ENCODE measurements around the gene COL6A1. TPM values are rescaled to one million over a fixed set of nuclear protein-coding genes. Genes with fewer than 3 reads are reported as not detected.

The COL6A1 gene
- total RNA-seq, 1 donor from 2014 or later: 148 TPM

DNA sequence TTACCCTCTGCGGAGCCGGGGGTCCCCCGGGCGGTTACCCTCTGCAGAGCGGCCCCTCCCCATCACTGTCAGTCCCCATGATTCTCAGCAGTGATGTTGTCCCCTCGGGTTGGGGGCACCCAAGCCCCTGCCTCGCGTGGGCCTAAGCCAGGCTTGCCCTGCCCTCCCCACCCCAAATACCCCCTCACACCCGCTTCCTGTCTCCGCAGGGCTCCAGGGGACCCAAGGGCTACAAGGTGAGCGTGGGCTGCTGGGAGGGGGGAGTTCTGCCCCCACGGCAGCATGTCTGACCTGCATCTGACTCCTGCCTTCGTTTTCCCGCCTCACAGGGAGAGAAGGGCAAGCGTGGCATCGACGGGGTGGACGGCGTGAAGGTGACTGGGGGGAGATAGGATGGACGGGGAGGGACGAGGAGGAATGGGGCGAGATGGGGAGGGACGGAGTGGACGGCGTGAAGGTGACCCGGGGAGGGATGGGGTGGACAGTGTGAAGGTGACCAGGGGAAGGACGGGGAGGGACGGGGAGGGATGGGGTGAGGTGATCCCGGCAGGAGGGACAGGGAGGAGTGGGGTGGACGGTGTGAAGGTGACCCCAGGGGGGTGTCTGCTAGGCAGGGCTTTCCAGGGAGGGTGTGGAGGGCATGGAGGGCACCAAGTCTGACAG is 8.6 kb downstream of the COL6A1 start:
- peak; percentile 40 for DNase-seq
- no peaks in the 10 kb centered on the region for H3K9me3 ChIP-seq
- ATAC-seq: no peak
- intact Hi-C loops (cut with DNase I): no loop called here
- H3K4me1 ChIP-seq: no peaks in the 10 kb centered on the region
- no peak overlapping the region for H3K4me3 ChIP-seq
- TF ChIP-seq, protein P1, sequence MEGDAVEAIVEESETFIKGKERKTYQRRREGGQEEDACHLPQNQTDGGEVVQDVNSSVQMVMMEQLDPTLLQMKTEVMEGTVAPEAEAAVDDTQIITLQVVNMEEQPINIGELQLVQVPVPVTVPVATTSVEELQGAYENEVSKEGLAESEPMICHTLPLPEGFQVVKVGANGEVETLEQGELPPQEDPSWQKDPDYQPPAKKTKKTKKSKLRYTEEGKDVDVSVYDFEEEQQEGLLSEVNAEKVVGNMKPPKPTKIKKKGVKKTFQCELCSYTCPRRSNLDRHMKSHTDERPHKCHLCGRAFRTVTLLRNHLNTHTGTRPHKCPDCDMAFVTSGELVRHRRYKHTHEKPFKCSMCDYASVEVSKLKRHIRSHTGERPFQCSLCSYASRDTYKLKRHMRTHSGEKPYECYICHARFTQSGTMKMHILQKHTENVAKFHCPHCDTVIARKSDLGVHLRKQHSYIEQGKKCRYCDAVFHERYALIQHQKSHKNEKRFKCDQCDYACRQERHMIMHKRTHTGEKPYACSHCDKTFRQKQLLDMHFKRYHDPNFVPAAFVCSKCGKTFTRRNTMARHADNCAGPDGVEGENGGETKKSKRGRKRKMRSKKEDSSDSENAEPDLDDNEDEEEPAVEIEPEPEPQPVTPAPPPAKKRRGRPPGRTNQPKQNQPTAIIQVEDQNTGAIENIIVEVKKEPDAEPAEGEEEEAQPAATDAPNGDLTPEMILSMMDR (IDR thresholded peaks at IDR 0.05): no peak
- H3K36me3 ChIP-seq: peaks cover 47% of the 10 kb centered on the region
- H3K27ac ChIP-seq: no peak overlapping the region
- H3K27me3 ChIP-seq (ENCODE audit: low read depth): no peaks in the 10 kb centered on the region

DNA sequence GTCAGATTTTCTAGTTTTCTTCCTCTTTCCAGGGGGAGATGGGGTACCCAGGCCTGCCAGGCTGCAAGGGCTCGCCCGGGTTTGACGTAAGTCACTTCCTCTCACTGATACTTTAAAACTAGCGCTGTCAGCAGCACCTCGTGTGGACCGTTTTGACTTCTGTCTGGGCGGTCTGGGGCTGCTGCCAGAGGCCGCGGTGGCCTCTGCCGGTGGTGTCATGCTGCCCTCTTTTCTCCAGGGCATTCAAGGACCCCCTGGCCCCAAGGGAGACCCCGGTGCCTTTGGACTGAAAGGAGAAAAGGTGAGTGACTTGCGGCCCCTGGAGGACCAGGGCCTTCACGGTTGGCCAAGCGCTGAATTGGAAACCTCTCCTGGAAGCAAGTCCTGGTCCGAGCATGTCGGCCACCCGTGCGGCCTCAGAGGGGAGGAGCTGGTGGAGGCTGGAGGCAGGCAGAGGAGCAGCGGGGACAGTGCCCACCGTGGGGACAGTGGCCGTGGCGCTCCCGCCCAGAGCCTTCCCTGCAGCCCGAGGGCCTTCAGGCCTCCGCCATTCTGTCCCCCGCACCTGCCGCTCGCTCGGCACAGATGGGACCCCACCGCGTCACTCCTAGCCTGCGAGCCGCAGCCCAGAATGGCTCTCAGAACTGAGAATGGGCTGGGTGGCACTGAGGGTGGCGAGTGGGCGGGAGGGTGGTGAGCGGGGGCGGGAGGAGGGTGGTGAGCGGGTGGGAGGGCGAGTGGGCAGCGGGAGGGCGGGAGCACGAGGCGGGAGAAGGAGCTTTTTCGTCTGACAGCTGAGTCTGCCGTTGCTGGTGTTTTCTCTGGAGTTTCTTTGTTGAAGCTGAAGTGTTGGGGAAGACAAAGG is 9.4 kb downstream of the COL6A1 start:
- peak; percentile 43 for DNase-seq
- no peak overlapping the region for H3K27ac ChIP-seq
- intact Hi-C loops (cut with DNase I): no loop called here
- TF ChIP-seq, protein P1 (IDR thresholded peaks at IDR 0.05): no peak
- H3K4me3 ChIP-seq: no peak overlapping the region
- H3K36me3 ChIP-seq: peaks cover 48% of the 10 kb centered on the region
- no peaks in the 10 kb centered on the region for H3K4me1 ChIP-seq
- no peak for ATAC-seq
- no peaks in the 10 kb centered on the region for H3K27me3 ChIP-seq (ENCODE audit: low read depth)
- no peaks in the 10 kb centered on the region for H3K9me3 ChIP-seq

DNA sequence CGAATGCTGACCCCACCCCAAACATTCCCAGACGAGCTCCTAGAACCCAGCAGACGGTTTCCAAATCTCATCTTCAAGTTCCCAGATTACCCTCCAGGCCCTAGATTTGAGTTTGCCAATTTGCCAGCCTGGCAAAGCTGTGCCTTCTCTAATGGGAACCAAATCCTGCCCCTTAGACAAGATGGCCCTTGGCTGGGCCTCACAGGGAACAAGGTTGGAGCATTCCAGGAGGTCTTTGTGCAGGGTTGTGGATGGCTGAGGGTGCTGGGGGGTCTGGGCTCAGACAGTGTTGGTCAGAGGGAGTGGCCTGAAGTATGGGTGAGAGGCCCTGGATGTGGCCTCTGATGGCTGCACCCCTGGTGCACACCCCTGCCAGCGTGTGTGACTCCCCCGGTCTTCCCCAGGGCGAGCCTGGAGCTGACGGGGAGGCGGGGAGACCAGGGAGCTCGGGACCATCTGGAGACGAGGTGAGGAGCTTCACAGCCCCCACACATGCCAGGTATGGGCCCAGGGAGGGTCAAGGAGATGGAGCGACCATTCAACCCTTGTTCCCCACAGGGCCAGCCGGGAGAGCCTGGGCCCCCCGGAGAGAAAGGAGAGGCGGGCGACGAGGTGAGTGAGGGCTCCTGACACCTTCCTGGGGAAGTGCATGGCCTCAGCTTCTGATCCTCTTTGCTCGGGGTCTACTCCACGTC is 10.2 kb downstream of the COL6A1 start:
- intact Hi-C loops (cut with DNase I): no loop called here
- Histone ChIP-seq H3K9me3 (no peaks in the 10 kb centered on the region), H3K4me3 (no peak overlapping the region), H3K4me1 (no peaks in the 10 kb centered on the region), H3K27me3 (ENCODE audit: low read depth) (no peaks in the 10 kb centered on the region), H3K27ac (no peak overlapping the region), H3K36me3 (peaks cover 43% of the 10 kb centered on the region)
- TF ChIP-seq, protein P1 (IDR thresholded peaks at IDR 0.05): no peak
- ATAC-seq (no peak), DNase-seq (no peak)

DNA sequence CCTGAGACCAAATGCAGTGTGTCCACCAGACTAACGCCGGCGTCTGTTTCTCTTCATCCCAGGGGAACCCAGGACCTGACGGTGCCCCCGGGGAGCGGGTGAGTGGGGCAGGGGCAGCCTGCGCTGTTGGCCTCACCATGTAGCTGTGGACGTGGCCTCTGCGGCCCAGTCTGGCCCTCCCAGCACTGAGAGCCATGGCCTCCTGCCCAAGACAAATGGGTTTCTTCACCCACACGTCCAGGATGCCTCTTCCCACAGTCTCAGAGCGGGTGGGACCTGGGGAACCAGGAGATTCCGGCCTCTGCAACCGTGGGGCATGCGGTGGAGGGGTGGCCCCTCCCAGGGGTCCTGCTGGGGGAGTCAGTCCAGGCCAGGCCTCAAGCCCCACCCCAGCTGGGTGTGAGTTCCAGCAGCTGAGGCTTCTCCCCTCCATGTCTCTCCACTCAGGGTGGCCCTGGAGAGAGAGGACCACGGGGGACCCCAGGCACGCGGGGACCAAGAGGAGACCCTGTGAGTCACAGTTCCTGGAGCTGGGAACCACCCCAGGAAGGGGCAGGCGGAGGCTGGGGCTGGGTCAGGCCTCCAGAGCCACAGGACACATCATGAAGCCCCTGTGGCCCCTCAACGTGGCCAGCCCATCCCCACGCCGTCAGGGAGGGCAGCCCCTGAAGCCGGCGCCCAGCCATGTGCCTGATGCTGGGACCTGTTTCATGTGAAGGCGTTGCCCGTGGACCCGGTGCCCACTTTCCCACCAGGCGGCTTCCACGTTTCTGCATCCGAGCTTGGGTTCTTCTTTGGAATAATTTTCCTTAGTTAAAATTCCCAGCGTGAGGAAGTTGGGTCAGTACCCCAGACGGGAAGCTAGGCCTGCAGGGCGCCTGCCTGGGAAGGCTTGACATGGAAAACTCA is 11.0 kb downstream of the COL6A1 start:
- no peak overlapping the region for H3K4me3 ChIP-seq
- no peaks in the 10 kb centered on the region for H3K9me3 ChIP-seq
- TF ChIP-seq, protein P1 (IDR thresholded peaks at IDR 0.05): no peak
- no peaks in the 10 kb centered on the region for H3K4me1 ChIP-seq
- intact Hi-C loops (cut with DNase I): no loop called here
- DNase-seq (peak; percentile 45), ATAC-seq (peak; percentile 22 to 39)
- peak overlapping the region; percentile 11 for H3K27ac ChIP-seq
- no peaks in the 10 kb centered on the region for H3K27me3 ChIP-seq (ENCODE audit: low read depth)
- peaks cover 41% of the 10 kb centered on the region for H3K36me3 ChIP-seq

Data from lower lobe of right lung (tissue), 2 donors.